ENCODE results near the gene GABPB2. TPM values are rescaled to one million over a fixed set of nuclear protein-coding genes. Genes with fewer than 3 reads are reported as not detected.
A peak's percentile ranks its signal among the peaks of the same experiment; 100 is the strongest.

Gene GABPB2
- total RNA-seq, 1 experiment from 2014 or later: 12.5 TPM

GRCh38 chr1:151043163-151043562, 27.4 kb upstream of the GABPB2 start:
- H3K27ac ChIP-seq (ENCODE audit: low read depth, low read length, poor library complexity, severe bottlenecking): no peak overlapping the region
- no peaks in the 10 kb centered on the region for H3K9me3 ChIP-seq (ENCODE audit: low read depth, low read length, poor library complexity, severe bottlenecking)
- H3K4me3 ChIP-seq (ENCODE audit: low read depth, low read length, poor library complexity, severe bottlenecking): no peak overlapping the region
- DNase-seq (ENCODE audit: low spot score): no peak
- H3K4me1 ChIP-seq (ENCODE audit: insufficient read depth, low read length, poor library complexity, severe bottlenecking): no peaks in the 10 kb centered on the region
- H3K27me3 ChIP-seq (replicated peaks; ENCODE audit: insufficient read depth, low read depth, low read length, poor library complexity): no peaks in the 10 kb centered on the region
- H3K36me3 ChIP-seq (ENCODE audit: insufficient read depth, low read length, poor library complexity, severe bottlenecking): no peaks in the 10 kb centered on the region
- CTCF ChIA-PET: no interaction called here
- TF ChIP-seq, protein P1, sequence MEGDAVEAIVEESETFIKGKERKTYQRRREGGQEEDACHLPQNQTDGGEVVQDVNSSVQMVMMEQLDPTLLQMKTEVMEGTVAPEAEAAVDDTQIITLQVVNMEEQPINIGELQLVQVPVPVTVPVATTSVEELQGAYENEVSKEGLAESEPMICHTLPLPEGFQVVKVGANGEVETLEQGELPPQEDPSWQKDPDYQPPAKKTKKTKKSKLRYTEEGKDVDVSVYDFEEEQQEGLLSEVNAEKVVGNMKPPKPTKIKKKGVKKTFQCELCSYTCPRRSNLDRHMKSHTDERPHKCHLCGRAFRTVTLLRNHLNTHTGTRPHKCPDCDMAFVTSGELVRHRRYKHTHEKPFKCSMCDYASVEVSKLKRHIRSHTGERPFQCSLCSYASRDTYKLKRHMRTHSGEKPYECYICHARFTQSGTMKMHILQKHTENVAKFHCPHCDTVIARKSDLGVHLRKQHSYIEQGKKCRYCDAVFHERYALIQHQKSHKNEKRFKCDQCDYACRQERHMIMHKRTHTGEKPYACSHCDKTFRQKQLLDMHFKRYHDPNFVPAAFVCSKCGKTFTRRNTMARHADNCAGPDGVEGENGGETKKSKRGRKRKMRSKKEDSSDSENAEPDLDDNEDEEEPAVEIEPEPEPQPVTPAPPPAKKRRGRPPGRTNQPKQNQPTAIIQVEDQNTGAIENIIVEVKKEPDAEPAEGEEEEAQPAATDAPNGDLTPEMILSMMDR (conservative IDR thresholded peaks at IDR 0.05; ENCODE audit: low read depth, low read length): no peak
- no TSS peak for BruUV-seq (replicated peaks)
- POLR2A ChIA-PET (ENCODE audit: low non-redundant PET): interaction anchor here (0.5 kb wide), 1 partner anchor 328 kb away, joined by 3 read pairs; no protein-coding TSS in a partner anchor
- intact Hi-C loops (cut with micrococcal nuclease; ENCODE audit: unreplicated experiment): no loop called here

- BruUV-seq (replicated peaks): no TSS peak
- intact Hi-C loops (cut with micrococcal nuclease; ENCODE audit: unreplicated experiment): no loop called here
Measured at GRCh38 chr1:151047591-151047924, 23.0 kb upstream of the GABPB2 start, which contains the start of gene C1orf56. Gene C1orf56, plus strand, starts transcription at chr1:151047751. Its CDS starts 97 bp downstream, at chr1:151047848.

GRCh38 chr1:151047925-151048644, 22.5 kb upstream of the GABPB2 start:
- Histone ChIP-seq H3K4me1 (ENCODE audit: insufficient read depth, low read length, poor library complexity, severe bottlenecking) (peaks cover 4% of the 10 kb centered on the region), H3K4me3 (ENCODE audit: low read depth, low read length, poor library complexity, severe bottlenecking) (peak overlapping the region; percentile 70), H3K27me3 (replicated peaks; ENCODE audit: insufficient read depth, low read depth, low read length, poor library complexity) (no peaks in the 10 kb centered on the region), H3K27ac (ENCODE audit: low read depth, low read length, poor library complexity, severe bottlenecking) (peak overlapping the region; percentile 64), H3K9me3 (ENCODE audit: low read depth, low read length, poor library complexity, severe bottlenecking) (no peaks in the 10 kb centered on the region), H3K36me3 (ENCODE audit: insufficient read depth, low read length, poor library complexity, severe bottlenecking) (peaks cover 12% of the 10 kb centered on the region)
- TF ChIP-seq, protein P1 (conservative IDR thresholded peaks at IDR 0.05; ENCODE audit: low read depth, low read length): peak; percentile 65
- no peak for TF ChIP-seq EZH2 (IDR thresholded peaks at IDR 0.05; ENCODE audit: borderline replicate concordance, low read depth, low read length, poor library complexity, severe bottlenecking)
- BruUV-seq (replicated peaks): TSS peak; percentile 67
- CTCF ChIA-PET: interaction anchor here (0.6 to 1.8 kb wide), 3 partner anchors 10 to 23 kb away, joined by 3 to 13 read pairs (median 4); partner anchors contain the start of gene MLLT11
- POLR2A ChIA-PET (ENCODE audit: low non-redundant PET): no interaction called here
- peak; percentile 79 for DNase-seq (ENCODE audit: low spot score)
- intact Hi-C loops (cut with micrococcal nuclease; ENCODE audit: unreplicated experiment): no loop called here

More at GRCh38 chr1:151047591-151047924, 23.0 kb upstream of the GABPB2 start, which contains the start of gene C1orf56:
- H3K9me3 ChIP-seq (ENCODE audit: low read depth, low read length, poor library complexity, severe bottlenecking): no peaks in the 10 kb centered on the region
- ChIA-PET POLR2A (ENCODE audit: low non-redundant PET) (no interaction called here), CTCF (interaction anchor here (1.8 kb wide), 1 partner anchor 23 kb away, joined by 13 read pairs; no protein-coding TSS in a partner anchor)
- H3K27ac ChIP-seq (ENCODE audit: low read depth, low read length, poor library complexity, severe bottlenecking): peak within 1 kb of the TSS; percentile 64
- TF ChIP-seq EZH2 (IDR thresholded peaks at IDR 0.05; ENCODE audit: borderline replicate concordance, low read depth, low read length, poor library complexity, severe bottlenecking): no peak
- TF ChIP-seq, protein P1 (conservative IDR thresholded peaks at IDR 0.05; ENCODE audit: low read depth, low read length): no peak
- peak; percentile 72 for DNase-seq (ENCODE audit: low spot score)
- H3K4me1 ChIP-seq (ENCODE audit: insufficient read depth, low read length, poor library complexity, severe bottlenecking): peaks cover 4% of the 10 kb centered on the region
- peaks cover 7% of the 10 kb centered on the region for H3K36me3 ChIP-seq (ENCODE audit: insufficient read depth, low read length, poor library complexity, severe bottlenecking)
- H3K4me3 ChIP-seq (ENCODE audit: low read depth, low read length, poor library complexity, severe bottlenecking): peak within 1 kb of the TSS; percentile 70
- H3K27me3 ChIP-seq (replicated peaks; ENCODE audit: insufficient read depth, low read depth, low read length, poor library complexity): no peaks in the 10 kb centered on the region
